CD4-positive, alpha-beta T cell treated with Interleukin-4 for 4 hours (primary cell): ENCODE results near the gene CACNA2D1.

Source experiments
- DNase-seq: peaks from one replicate; pipeline ENCODE4 v3.0.0-alpha.2; 2020

Gene CACNA2D1

DNA sequence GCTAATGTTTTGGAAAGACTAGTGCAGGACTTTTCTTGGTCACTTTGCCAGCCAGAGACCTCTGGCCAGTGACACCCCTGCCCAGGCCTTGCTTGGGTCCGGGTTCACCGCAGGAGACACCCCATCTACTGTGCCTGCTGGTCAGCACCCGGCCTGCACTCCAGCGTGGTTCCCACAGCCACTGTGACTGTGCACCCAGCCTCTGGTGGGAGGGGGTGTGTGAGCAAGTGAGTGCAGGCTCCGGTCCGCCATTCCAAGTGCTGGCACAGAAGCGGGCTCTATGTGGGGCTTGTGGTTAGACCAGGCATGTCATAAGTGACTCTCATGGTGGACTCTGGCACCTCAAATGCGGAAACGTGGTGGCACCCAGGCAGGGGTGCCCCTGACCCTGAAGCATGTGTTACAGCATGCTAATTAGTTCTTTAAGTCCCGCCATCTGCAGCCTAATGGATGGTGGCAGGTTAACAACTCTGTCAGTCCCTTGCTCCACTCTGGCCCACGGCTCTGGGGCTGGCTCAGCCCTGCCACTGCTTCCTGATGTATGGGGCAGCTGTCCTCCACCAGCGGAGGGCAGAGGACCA lies 361.8 kb downstream of the CACNA2D1 start:
- DNase-seq = no peak

DNA sequence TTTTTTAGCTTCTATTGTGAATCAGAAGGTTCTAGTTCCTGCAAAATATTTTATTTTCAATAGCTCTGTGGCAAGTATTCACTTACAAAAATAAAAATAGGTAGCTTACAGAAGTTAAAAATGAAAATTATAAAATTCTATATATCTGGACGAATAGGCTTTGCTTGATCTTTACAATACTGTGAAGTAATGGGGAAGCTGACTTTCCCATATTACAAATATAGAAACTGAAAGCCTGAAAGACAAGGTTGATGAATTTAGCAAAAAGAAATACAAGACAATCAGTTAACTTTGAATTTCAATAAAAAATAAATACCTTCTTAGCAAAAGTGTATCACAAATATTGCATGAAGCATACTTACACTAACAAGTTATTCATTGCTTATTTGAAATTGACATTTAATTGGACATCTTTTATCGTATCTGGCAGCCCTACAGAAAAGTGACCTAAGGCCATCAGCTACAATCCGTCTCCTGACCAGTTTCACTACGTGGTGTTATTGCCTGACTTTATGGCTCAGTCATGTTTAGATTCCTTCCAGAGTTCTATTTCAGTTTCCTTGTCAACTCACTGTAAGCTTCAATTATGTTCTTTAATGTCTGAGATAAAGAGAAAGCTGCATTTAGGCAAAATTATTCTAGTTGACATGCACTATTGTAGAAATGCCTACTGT lies 363.2 kb downstream of the CACNA2D1 start:
- no peak for DNase-seq

DNA sequence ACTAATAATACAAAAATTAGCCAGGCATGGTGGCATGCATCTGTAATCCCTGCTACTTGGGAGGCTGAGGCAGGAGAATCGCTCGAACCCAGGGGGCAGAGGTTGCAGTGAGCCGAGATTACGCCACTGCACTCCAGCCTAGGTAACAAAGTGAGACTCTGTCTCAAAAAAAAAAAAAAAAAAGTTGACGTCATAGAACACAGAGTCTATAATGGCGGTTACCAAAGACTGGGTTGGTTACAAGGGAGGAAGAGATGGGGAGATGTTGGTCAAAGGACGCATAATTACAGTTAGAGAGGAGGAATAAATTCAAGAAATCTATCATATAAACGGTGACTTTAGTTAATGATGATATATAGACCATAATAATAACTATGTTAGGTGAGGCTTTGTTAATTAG lies 364.1 kb downstream of the CACNA2D1 start:
- DNase-seq = no peak

DNA sequence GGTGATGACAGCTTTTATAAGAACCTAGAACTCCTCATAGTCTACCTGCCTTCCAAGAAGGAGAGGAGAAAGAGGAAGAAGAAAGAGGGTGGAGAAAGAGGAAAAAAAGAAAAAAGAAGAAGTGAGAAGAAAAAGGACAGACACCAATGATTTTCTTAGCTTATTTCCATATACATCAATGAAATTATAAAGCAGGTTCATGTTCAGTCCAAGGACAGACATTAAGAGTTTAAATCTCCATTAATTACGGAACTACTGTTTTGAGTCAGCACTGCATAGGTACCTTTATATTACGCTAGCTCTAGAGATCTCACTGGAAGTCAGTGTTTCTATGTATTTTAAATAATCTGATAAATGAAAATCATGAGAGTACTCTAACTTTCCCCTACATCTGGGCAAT lies 364.8 kb downstream of the CACNA2D1 start:
- DNase-seq = no peak

DNA sequence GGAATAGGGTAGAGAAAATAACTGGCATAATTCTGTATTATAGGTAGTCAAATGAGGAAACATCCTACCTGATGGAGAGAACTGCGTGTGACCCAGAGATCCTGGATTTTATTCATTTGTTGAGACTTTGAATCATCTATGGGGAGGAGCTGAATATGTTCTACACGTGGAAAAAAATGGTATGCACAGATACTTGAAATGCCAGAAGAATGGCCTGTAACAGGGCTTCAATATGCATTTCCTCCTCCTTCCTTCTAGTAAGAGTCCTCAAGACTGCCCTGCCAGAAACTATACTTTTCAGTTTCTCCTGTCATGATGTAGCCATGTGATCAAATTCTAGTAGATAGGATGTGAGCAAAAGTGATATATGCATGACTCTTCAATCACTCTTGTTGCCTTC lies 372.1 kb downstream of the CACNA2D1 start:
- DNase-seq = no peak

DNA sequence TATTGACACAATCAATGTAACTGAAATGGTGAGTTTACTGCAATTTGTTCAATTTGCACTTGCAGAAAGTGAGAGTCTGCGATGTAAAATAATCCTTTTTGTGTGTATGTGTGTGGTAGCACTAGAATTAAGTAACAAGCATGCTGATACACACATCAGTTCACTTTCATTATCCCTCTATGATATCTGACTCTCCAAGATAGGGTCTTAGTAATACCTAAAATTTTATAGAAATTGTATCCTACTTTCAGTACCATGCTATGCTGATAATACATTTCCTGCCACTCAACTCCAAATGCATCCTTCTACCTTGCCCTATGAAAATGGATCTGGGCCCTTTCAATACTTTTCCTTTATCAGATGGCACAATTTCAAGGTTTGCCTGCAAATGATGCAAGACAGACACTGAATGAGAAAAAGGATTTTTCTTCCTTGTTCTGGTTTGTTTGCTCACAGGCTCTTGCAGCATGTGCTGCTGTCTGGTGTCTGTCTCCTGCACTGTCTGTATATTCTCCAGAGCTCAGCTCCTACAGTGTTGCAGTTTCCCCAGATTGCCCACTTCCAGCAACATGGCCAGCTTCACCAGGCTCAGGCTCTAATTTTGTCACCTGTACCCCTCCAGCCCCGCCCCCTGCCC lies 375.8 kb downstream of the CACNA2D1 start:
- no peak for DNase-seq

DNA sequence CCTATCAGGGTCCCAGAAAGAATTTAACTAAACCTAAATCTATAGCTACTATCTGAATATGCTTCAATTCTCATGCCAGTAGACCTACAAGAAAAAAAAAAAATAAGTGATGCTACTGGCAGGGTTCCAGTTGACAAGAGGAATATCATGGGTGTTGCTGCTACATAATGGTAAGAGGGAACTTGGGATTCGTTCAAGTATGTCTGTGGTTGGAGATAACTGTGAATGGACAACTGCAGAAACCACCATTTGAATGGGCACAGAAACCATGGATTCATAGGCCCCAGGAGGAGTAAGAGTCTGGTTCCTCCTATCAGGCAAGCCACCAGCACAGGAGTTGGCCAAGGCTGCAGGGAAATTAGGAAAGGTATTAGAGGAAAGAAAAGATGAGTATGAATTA lies 386.1 kb downstream of the CACNA2D1 start:
- no peak for DNase-seq

DNA sequence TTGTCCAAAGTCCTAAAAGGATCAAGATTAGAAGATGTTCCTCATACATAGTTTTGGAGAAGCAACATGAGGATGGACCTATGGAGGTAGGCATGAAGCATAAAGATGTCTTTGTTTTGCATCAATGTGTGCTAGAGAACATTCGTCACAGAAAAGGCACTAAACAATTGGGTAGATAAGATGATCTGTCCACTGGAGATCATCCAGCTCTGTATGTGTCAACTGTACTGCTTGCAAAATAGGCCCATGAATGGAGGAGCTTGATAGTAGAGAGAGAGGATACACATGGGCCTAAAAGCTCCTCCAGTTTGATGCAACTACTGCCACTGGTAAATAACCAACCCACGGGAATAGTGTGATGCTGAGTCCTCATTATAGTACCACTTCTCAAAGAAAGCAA lies 387.3 kb downstream of the CACNA2D1 start:
- no peak for DNase-seq

DNA sequence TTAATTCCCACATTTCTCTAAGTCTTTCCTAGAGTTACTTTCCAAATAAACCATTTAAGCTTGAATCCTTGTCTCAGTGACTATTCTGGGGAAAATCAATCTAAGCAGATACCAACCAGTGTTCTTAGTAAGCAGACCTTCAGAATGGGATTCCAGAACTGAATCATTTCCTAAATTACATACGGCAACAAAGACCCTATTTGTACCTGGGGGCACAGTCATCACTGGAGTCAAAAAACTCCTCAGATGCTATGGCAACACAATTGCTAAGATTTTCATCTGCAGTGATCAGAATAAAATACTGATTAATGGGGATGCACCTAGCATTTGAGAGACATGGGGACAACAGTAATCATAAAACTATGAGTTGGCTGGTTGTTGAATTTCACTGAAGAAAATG lies 389.0 kb downstream of the CACNA2D1 start:
- DNase-seq = no peak

DNA sequence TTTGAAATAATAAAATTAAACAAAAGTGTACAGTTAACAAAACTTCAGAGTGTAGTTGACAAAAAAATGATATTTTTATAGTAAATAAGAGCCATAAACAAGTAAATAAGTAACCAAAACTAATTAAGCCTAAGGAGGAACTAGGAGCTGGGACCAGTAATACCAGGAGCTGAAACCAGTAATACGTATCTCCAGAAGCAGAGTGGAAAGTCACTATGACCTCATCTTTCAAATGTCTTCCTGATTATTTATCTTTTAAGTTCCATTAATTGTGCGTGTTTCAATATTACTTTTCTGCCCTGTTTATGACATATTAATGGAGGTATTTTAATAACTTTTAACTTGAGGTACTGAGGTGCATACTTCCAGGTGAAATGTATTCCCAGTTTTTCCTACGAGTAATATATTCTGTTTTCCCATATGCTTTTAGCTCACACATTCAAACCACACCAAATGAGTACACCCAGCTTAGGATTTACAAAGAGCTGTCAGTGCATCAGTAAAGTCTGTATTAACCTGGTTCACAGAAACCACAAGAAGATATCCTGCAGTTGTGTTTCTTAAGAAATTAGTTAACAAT lies 390.0 kb downstream of the CACNA2D1 start:
- DNase-seq = no peak

DNA sequence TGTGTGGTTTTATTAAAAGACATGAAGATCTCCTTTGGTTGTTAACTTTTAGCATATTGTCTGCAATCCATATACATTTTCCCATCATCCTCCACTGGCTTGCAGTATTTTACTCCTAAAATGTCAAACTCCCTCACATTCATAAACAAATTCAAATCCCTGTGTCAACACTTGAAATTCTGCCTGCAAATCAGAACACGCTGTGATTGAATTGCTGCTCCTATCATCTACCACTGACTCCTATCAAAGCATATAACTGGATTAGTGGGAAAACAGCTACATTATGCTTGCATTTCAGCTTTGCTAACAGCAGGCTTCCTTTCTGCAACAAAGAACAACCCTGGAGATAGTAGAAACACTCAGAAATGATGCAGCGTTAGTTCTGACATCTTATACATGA lies 392.0 kb downstream of the CACNA2D1 start:
- no peak for DNase-seq

DNA sequence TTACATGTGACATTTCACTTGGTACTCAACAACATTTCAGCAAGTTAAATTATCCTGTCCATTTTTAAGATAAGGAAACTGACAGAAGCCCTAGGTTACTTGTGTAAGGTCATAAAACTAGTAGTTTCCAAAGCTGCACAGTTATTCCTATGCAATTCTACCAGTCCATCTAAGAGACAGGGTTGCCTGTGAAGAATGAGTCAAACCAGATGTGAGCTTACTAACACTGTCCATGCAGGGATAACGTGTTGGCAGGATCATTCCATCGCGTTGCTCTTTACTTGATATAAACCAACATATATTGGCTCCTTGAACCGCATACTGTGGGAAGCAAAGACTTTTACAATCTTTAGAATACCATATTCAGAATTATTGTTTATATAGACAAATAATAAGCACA lies 392.8 kb downstream of the CACNA2D1 start:
- DNase-seq = no peak

DNA sequence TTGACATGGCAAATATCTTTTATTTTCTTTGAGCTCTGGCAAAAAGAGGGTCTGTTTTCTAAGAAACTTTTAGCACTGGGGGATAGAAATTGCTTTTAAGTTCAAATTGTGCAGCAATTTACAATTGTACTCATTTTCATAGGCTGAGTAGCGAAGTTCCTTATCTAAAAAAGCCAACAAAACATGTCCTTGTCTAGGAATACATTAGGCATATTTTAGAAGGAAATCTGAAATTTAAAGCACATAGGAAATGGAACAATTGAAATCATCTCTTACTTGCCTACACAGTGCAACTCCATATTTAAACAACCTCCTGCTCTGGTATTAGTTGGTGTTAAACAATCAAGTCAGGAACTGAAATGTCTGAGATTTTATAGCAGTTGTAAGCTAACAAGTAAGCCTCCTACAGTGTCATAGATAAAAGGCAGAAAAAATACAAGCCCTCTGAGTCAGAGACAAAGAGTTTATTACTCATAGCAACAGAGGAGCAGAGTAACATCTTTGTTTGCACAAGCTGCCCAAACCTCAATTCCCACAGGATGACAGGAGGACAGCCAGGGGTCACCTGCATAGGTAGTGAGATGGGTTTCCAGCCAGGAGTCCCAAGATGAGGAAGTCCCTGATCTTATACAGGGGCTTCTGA lies 393.6 kb downstream of the CACNA2D1 start:
- no peak for DNase-seq

DNA sequence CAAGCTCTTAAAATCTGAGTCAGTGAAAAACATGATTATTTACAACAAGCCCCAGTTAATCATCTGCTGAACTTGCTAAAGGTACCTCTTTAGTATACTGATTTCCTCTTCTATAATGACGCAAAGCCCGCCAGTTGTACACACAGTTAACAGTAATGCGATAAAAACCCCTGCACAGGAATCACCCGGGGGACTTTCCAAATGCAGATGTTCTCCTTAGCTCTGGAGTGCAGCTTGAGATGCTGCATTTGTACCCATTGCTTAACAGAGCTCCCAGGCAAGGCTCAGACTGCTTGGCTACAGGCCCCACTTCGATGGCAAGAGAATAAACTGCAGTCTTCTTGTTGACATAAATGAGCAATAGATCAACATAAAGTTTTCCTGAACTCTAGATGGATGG lies 394.1 kb downstream of the CACNA2D1 start:
- no peak for DNase-seq

DNA sequence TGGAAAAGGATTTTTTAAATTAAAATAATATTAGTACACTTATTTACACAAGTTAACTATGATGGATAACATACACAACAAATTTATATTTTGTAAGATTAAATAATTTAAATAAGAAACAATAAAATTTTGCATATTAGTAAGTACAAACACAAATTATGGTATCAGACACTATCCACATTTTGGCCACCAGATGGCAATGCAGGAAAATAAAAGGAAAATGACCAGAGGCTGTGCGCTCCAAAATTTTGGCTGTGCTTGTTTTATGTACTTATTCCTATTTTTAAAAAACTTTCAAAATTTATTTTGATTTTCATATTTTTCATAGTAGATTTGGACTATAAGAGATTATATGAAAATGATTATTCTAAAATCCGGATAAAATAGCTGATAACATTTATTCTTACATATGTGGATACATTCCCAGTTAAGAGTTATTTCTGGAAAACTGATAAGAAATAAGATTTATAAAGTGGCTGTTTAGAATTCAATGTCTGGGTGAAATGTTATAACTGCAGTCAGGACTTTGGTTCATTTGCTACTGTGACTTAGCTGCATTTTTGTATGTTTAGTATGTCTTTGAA lies 399.0 kb downstream of the CACNA2D1 start:
- no peak for DNase-seq

DNA sequence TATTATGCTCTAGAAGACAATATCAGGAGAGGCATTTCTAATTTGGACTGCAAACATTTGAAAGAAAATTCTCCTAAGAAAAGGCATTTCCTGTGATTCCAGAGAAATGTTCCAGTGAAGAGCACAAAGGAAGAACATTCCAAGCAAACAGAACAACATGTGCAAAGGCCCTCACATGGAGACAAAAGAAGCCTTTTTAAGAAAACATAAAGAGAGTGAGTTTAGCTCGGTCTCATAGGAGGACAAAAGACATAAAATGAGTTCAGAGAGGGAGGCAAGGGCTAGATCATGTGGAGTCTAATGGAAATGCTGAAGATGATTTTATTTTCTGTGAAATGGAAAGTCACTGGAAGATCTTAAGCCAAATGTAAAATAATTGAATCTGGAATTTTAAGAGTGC lies 404.0 kb downstream of the CACNA2D1 start:
- DNase-seq = no peak

DNA sequence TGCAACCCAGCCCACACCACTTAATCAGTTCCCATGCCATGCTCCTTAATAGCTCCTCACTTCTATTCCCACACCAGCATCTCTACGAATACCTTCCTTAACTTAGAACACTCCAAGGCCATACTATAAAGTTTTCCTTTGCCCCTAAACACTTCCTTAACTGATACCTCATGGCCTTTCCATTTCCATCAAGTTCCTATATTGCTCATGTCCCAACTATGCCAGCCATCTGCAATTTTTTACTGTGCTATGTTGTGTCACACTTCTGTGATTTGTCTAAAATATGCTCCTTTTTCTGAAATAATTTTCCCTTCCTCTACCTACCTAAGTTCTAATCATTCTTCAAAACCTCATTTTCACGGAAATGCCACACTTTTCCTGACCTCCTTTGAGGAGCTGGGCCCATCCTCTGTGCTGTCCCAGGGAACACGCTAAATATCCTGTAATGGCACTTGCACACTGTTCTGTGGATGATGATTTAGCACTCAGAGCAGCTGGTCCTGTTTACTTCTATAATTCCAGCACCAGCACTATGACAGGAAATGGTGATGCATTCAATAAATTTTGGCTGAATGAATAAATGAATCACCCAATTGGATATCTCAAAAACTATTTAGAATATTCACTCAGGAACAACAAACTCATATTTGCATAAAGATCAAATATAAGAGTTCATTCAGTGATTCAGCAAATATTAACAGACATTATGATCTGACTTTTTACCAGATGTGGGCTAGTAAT lies 407.3 kb downstream of the CACNA2D1 start:
- no peak for DNase-seq

DNA sequence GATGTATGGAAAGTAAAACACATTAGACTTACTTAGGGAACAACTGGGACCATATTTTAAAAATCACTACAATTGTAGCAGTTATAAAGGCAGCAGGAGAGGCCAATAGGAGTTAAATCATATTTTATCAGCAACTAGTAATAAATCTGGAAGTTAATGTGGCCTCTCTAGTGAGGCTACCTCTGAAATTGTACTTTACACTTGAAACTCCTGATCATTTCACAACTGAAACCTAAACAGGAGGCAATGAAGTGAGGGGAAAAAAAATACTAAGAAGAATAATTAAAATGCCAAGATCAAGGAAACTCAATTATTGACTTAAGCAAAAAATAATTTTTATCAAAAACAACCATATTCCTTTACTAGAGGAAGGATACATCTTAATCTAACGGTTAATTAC lies 408.1 kb downstream of the CACNA2D1 start:
- DNase-seq = no peak

DNA sequence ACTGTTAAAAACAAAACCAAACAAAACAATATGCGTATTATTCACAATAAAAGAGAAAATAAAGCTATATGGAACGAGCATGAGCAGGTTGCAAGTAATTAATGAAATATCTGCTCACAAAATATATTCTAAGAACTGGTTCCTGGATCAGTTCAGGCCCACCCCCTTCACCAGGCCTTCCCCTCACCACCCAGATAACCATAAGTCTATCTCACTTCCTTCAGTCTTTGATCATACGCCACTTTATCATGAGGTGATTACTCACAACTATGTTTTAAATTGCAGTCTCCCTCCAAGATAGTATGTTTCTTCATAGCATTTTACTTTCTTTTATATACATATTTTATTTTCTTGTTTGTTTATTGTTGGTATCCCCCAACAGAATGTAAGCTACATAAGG lies 410.7 kb downstream of the CACNA2D1 start:
- no peak for DNase-seq

DNA sequence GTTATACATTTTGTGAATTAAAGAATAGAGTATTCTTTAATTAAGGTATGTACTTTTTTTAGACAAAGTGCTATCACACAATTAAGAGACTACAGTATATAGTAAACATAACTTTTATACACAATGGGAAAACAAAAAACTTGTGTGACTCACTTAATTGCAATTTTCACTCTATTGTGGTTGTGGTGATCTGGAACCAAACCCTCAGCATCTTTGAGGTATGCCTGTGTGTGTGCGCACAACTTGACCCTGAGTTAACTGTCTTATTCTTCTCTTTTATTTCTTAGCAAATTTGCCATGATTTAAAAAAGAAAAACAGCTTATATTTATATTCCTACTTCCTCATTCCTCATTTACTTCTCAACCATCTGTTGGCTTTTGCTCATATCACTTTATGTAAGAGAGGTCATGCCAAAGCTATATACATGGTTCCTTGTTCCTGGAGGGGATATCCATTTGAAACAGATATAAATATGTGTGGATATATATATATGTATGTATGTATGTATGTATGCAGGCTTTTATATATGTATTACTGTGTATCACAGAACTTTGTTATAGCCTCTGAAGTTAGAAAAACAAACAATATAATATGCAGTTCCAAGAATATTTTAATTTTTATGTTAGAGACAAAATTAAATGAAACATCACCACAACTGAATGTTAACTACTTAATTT lies 414.2 kb downstream of the CACNA2D1 start:
- DNase-seq = no peak

DNA sequence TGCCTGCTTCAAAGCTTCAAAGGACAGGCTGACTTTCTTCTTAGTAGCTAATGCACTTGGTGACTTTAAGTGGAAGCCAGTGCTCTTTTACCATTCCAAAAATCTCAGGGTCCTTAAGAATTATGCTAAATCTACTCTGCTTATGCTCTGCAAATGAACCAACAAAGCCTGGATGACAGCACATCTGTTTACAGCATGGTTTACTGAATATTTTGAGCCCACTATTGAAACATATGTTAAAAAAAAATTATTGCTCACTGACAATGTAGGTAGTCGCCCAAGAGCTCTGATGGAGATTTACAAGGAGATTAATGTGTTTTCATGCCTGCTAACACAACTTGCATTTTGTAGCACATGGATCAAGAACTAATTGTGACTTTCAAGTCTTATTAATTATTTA lies 415.5 kb downstream of the CACNA2D1 start:
- no peak for DNase-seq

DNA sequence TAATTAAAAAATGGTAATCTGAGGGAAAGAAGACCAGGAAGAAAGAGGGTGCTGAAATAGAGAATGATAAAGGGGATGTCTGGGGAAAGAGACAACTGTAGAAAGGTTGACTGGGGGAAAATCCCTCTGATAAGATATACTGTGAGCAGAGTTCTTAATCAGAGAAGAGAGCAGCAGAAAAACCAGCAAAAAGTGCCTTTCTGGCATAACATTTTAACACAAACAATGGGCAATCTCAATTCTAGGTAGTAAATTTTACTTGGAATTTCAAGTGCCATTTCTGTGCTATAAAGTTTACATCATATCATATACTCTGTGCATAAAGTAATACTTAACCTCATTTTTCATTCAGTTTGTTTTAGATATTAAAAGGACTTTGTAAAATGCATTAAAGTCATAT lies 421.9 kb downstream of the CACNA2D1 start:
- no peak for DNase-seq
